ENCODE results near the gene AZIN2. TPM values are rescaled to one million over a fixed set of nuclear protein-coding genes. Genes with fewer than 3 reads are reported as not detected.

Gene AZIN2
- total and polyA plus RNA-seq, 2 of the 8 experiments (the other 6 are each of a cell fraction or from before 2014, with no cell fraction given): 0.22 to 0.91 TPM

GRCh38 chr1:33080373-33080772 lies 580 bp upstream of the AZIN2 start:
- DNase-seq (ENCODE audit: low read depth in 1 of 2, low spot score in 2 of 2) (no peak), FAIRE-seq (no peak)
- no peaks in the 10 kb centered on the region for H3K79me1 ChIP-seq (ENCODE audit: low read depth, low read length)
- no peak overlapping the region for H2BK12ac ChIP-seq (ENCODE audit: low read depth, low read length)
- no peak overlapping the region for H3K23ac ChIP-seq (ENCODE audit: insufficient read length)
- no peak overlapping the region; the same call in 1 of the 2 replicates for H2BK15ac ChIP-seq (ENCODE audit: low read length)
- H3K9me3 ChIP-seq (ENCODE audit: insufficient read depth in 2 of 2, low read depth in 1 of 2, low read length in 1 of 2): no peaks in the 10 kb centered on the region
- H4K8ac ChIP-seq (ENCODE audit: extremely low read depth, insufficient read depth, low read length): no peak overlapping the region
- no peak overlapping the region for H3K4ac ChIP-seq (replicated peaks; ENCODE audit: insufficient read length, low read depth, low read length)
- WGBS, 2 experiments (ENCODE audit: extremely low coverage in 1 of 2, insufficient coverage in 1 of 2, insufficient read length in 1 of 2, insufficient replicate concordance in 2 of 2, low coverage in 1 of 2, low lambda C conversion rate in 2 of 2, missing lambda C conversion rate in 1 of 2): 58% methylated on average over 6 of the region's 6 CpGs; no CpG with 5 or more reads in 1 of the 2 experiments
- H4K91ac ChIP-seq (replicated peaks; ENCODE audit: insufficient read length, low read length): no peak overlapping the region
- H3K56ac ChIP-seq (replicated peaks; ENCODE audit: insufficient read length, low read depth, low read length): no peak overlapping the region
- H4K5ac ChIP-seq (ENCODE audit: insufficient read length, low read depth, low read length): no peak overlapping the region
- H3K14ac ChIP-seq (ENCODE audit: insufficient read length): no peak overlapping the region
- H3K36me3 ChIP-seq (ENCODE audit: control insufficient read depth in 2 of 4, insufficient read depth in 4 of 4, low read length in 3 of 4): no peaks in the 10 kb centered on the region
- no peak overlapping the region for H2AK5ac ChIP-seq (ENCODE audit: low read depth, low read length)
- H2BK120ac ChIP-seq (replicated peaks; ENCODE audit: low read depth, low read length): no peak overlapping the region
- no peak for TF ChIP-seq CEBPB (IDR thresholded peaks at IDR 0.05; ENCODE audit: low read depth, low read length)
- TF ChIP-seq HDAC2 (IDR thresholded peaks at IDR 0.05; ENCODE audit: borderline replicate concordance in 1 of 2, low read depth in 2 of 2, low read length in 2 of 2): no peak
- TF ChIP-seq POLR2AphosphoS5 (IDR thresholded peaks at IDR 0.05; ENCODE audit: low read depth, low read length): no peak
- TF ChIP-seq SIX5 (IDR thresholded peaks at IDR 0.05; ENCODE audit: low read depth, low read length): no peak
- no peak for TF ChIP-seq CREB1 (IDR thresholded peaks at IDR 0.05)
- no peak for TF ChIP-seq MAFK (IDR thresholded peaks at IDR 0.05; ENCODE audit: low read depth, low read length)
- TF ChIP-seq JUN (IDR thresholded peaks at IDR 0.05; ENCODE audit: low read depth, low read length): no peak
- no peak for TF ChIP-seq TCF12 (IDR thresholded peaks at IDR 0.05; ENCODE audit: low read depth, low read length)
- no peak overlapping the region for H2BK5ac ChIP-seq (ENCODE audit: low read depth, low read length)
- H3K9ac ChIP-seq (replicated peaks in 1 of 4; ENCODE audit: extremely low read depth in 1 of 4, low read depth in 3 of 4, low read length in 3 of 4): 0 out of 7 replicates have a peak overlapping the region, but pooled peaks of 2 of the 4 experiments have one; percentile 16 to 28
- no peak overlapping the region for H2BK20ac ChIP-seq (ENCODE audit: low read length)
- H3K27me3 ChIP-seq (replicated peaks in 1 of 4; ENCODE audit: control insufficient read depth in 3 of 4, extremely low read depth in 1 of 4, insufficient read depth in 3 of 4, low read length in 3 of 4): peaks cover 10 to 42% (median 35%) of the 10 kb centered on the region in 4 experiments
- no peaks in the 10 kb centered on the region for H3K79me2 ChIP-seq (ENCODE audit: control insufficient read depth in 1 of 2, insufficient read depth in 2 of 2, low read length in 2 of 2)
- H3K4me2 ChIP-seq (ENCODE audit: insufficient read depth in 1 of 2, low read depth in 2 of 2, low read length in 2 of 2): peak overlapping the region; percentile 86 to 92
- ChIA-PET POLR2A (ENCODE audit: partially characterized antibody) (interaction anchor here (0.9 kb wide), 1 partner anchor 116 kb away, joined by 3 read pairs; the partner anchor contains the start of gene RNF19B), CTCF (ENCODE audit: partially characterized antibody) (interaction anchor here (0.9 to 3.3 kb wide), 11 partner anchors 9 to 202 kb away, joined by 3 to 14 read pairs (median 5); partner anchors contain the start of gene HPCA)
- H3K4me1 ChIP-seq (replicated peaks in 1 of 4; ENCODE audit: control insufficient read depth in 3 of 4, insufficient read depth in 4 of 4, low read length in 3 of 4): peaks cover 0 to 5% (median 4%) of the 10 kb centered on the region in 4 experiments; a peak in 4 of 7 replicates
- H2AFZ ChIP-seq (ENCODE audit: low read length): peak overlapping the region; percentile 72; the same call in 1 of the 2 replicates
- peaks cover 8% of the 10 kb centered on the region for H3K23me2 ChIP-seq (ENCODE audit: low read depth, low read length)
- peak overlapping the region; percentile 42 to 63 (median 58); a peak in 7 of 8 replicates for H3K4me3 ChIP-seq (ENCODE audit: extremely low read depth in 1 of 4, insufficient read depth in 2 of 4, low read depth in 3 of 4, low read length in 4 of 4)
- H3K27ac ChIP-seq (ENCODE audit: low read depth, low read length): no peak overlapping the region
- H4K20me1 ChIP-seq (replicated peaks in 1 of 2; ENCODE audit: control insufficient read depth in 1 of 2, insufficient read depth in 2 of 2, low read length in 2 of 2): no peaks in the 10 kb centered on the region
- H3K18ac ChIP-seq (ENCODE audit: extremely low read depth, low read length): no peak overlapping the region

Data from H1 (cell line).